Measurements from ENCODE around the gene CHN1. TPM values are rescaled to one million over a fixed set of nuclear protein-coding genes. Genes with fewer than 3 reads are reported as not detected.

The CHN1 gene
- total and polyA plus RNA-seq, 2 of the 8 experiments (the other 6 are each of a cell fraction or from before 2014, with no cell fraction given): 54.0 to 65.7 TPM

DNA sequence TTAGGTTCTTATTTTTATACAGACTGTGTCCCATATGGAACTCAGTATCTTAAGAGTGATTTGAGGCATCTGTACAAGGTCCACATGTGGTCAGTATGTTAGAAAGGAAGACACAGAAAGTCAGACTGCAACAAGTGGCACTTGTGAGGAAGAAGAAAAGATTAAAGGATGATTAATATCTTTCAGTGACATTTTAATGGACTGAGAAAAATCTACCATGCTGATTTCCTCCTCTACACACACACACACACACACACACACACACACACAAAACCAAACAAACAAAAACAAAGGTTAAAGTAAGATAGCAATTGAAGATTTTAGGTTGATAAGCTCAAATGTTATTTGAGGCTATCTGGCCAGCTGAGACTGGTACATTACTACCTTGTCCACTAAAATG lies 146.4 kb downstream of the CHN1 start:
- Histone ChIP-seq H3K79me1 (ENCODE audit: low read depth, low read length) (no peaks in the 10 kb centered on the region), H2BK12ac (ENCODE audit: low read depth, low read length) (no peak overlapping the region), H4K5ac (ENCODE audit: insufficient read length, low read depth, low read length) (no peak overlapping the region), H3K4ac (replicated peaks; ENCODE audit: insufficient read length, low read depth, low read length) (no peak overlapping the region), H2BK120ac (replicated peaks; ENCODE audit: low read depth, low read length) (no peak overlapping the region), H3K36me3 (ENCODE audit: control insufficient read depth in 2 of 4, insufficient read depth in 4 of 4, low read length in 3 of 4) (no peaks in the 10 kb centered on the region), H2BK5ac (ENCODE audit: low read depth, low read length) (no peak overlapping the region), H2BK15ac (ENCODE audit: low read length) (no peak overlapping the region), H3K23ac (ENCODE audit: insufficient read length) (no peak overlapping the region), H3K56ac (replicated peaks; ENCODE audit: insufficient read length, low read depth, low read length) (no peak overlapping the region), H3K9ac (replicated peaks in 1 of 4; ENCODE audit: extremely low read depth in 1 of 4, low read depth in 3 of 4, low read length in 3 of 4) (no peak overlapping the region), H3K23me2 (ENCODE audit: low read depth, low read length) (no peaks in the 10 kb centered on the region), H3K4me1 (replicated peaks in 1 of 4; ENCODE audit: control insufficient read depth in 3 of 4, insufficient read depth in 4 of 4, low read length in 3 of 4) (peaks cover 0 to 5% (median 0%) of the 10 kb centered on the region in 4 experiments; a peak in 1 of 7 replicates), H4K20me1 (replicated peaks in 1 of 2; ENCODE audit: control insufficient read depth in 1 of 2, insufficient read depth in 2 of 2, low read length in 2 of 2) (no peaks in the 10 kb centered on the region), H4K8ac (ENCODE audit: extremely low read depth, insufficient read depth, low read length) (no peak overlapping the region), H3K27ac (ENCODE audit: low read depth, low read length) (no peak overlapping the region), H3K9me3 (ENCODE audit: insufficient read depth in 2 of 2, low read depth in 1 of 2, low read length in 1 of 2) (no peaks in the 10 kb centered on the region), H2AK5ac (ENCODE audit: low read depth, low read length) (no peak overlapping the region), H3K4me2 (ENCODE audit: insufficient read depth in 1 of 2, low read depth in 2 of 2, low read length in 2 of 2) (no peak overlapping the region), H3K27me3 (replicated peaks in 1 of 4; ENCODE audit: control insufficient read depth in 3 of 4, extremely low read depth in 1 of 4, insufficient read depth in 3 of 4, low read length in 3 of 4) (no peaks in the 10 kb centered on the region), H4K91ac (replicated peaks; ENCODE audit: insufficient read length, low read length) (no peak overlapping the region), H3K14ac (ENCODE audit: insufficient read length) (no peak overlapping the region), H2BK20ac (ENCODE audit: low read length) (no peak overlapping the region), H3K4me3 (ENCODE audit: extremely low read depth in 1 of 4, insufficient read depth in 2 of 4, low read depth in 3 of 4, low read length in 4 of 4) (no peak overlapping the region), H2AFZ (ENCODE audit: low read length) (no peak overlapping the region), H3K18ac (ENCODE audit: extremely low read depth, low read length) (no peak overlapping the region), H3K79me2 (ENCODE audit: control insufficient read depth in 1 of 2, insufficient read depth in 2 of 2, low read length in 2 of 2) (peaks cover 0 to 21% of the 10 kb centered on the region in 2 experiments; a peak in 2 of 4 replicates)
- FAIRE-seq (no peak), DNase-seq (ENCODE audit: low read depth in 1 of 2, low spot score in 2 of 2) (no peak)
- POLR2A ChIA-PET (ENCODE audit: partially characterized antibody): interaction anchor here (0.6 to 0.9 kb wide), 2 partner anchors 55 to 67 kb away, joined by 3 read pairs; no protein-coding TSS in a partner anchor
- no peak for TF ChIP-seq EGR1 (IDR thresholded peaks at IDR 0.05; ENCODE audit: borderline replicate concordance, low read depth, low read length)
- CTCF ChIA-PET (ENCODE audit: partially characterized antibody): interaction anchor here (0.9 to 1.1 kb wide), 4 partner anchors 12 to 160 kb away, joined by 3 to 4 read pairs (median 3); no protein-coding TSS in a partner anchor

All from H1 (cell line).